Stimulated activated CD8-positive, alpha-beta memory T cell treated with anti-CD3 and anti-CD28 coated beads, Interleukin-15, amount 100 ng/mL, for 1 hour (primary cell): ENCODE data around the gene TOX3.

Source experiments
- DNase-seq: peaks from one replicate; pipeline ENCODE4 v3.0.0-alpha.2; 2020; ENCODE audit warnings: low read depth

The TOX3 gene

DNA sequence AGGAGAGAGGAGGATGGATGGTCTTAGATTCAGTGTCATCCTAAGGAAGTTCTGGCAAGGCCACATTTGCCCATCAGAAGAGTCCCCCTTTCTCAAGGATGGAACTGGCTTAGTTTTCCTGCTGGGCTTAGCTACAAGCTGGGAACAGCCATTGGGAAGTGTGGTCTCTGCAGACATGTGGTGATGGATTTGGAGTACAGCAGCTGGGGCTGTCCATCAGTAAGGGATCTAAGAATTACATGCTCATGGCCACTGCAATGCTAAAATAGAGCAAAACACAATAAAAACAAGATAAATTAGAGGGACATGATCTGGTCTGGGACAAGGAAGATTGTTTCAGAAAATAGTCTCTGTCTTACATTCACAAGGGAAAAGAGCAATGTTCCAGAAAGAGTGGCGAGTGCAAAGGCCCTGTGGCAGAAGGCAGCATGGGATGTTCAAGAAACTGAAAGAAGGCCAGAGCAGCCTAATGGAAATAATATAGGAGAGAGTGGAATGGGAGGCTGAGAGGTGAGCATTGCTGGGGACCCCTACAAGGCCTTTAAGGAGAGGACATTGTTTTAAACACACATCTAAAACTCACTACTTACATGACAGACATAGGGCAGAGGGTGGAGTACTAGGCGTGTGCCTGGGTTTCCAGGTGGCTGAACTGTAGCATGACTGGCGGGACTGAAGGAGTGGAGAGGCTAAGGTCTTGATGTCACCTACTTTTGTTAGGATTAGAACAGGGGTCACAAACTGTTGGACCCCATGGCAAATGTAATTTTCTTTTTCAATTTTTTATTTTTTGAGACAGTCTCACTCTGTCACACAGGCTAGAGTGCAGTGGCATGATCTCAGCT is 17.0 kb upstream of the TOX3 start:
- no peak for DNase-seq

GRCh38 chr16:52562770-52563169 is 15.8 kb upstream of the TOX3 start:
- no peak for DNase-seq

DNA sequence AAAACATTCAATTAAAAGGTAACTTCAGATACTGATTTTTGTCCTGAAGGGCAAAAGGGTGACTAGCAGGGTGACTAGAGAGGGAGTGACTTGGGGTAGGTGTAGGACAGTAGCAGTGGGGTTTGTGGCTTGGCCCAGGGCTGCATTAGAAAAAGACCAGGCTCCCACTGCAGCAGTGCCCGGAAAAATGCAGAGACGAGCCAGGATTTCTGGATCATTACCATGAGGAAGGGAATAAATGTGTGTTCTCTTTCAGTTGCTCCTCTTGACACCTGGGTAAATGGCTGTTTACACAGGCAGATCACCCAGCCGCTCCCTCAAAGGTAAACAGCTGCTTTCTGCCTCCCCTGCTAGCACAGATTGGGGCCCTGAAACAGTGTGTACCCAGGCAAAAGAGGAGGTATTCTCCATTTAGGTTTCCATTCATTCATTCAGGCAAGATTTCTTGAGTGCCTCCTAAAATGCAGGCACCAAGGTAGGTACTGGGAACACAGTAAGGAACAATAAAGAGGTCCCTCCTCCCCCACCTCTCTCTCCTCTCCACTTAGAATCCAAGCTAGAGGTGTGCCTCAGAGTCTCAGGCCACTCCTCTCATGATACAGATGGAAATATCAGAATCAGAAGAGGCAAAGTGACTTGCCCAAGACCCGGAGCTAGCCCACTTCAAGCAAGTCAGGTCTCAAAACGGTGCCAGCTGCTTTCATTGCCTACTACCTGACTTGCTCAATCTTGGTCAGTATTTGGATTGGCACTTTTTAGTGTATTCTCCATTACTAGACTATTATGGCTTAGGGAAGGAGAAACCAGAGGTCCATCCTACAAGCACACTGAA is 15.2 kb upstream of the TOX3 start:
- no peak for DNase-seq

- DNase-seq = no peak
Observed at GRCh38 chr16:52558448-52558847, 11.5 kb upstream of the TOX3 start.

- DNase-seq = no peak
Observed at GRCh38 chr16:52557236-52557635, 10.3 kb upstream of the TOX3 start.

DNA sequence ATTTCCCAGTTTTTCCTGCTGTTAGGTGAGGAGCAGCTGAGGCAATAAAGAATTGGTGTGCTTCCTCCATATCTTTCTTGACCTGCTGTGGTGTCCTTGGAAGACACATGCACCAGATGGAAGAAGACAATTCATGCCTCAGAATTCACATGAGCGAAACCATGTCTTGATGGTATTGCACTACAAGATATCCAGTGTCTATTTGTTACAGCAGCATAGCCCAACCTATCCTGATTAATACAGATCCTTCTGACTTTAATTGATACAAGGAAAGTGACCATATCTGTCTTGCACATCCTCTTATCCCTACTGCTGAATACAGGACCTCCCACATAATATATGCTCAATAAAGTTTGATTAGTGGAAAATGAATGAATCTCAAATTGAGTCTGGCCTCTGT is 9.1 kb upstream of the TOX3 start:
- DNase-seq = no peak

- DNase-seq = no peak
Observed at GRCh38 chr16:52555572-52555971, 8.6 kb upstream of the TOX3 start.

GRCh38 chr16:52554334-52554733 is 7.4 kb upstream of the TOX3 start:
- DNase-seq = no peak

DNA sequence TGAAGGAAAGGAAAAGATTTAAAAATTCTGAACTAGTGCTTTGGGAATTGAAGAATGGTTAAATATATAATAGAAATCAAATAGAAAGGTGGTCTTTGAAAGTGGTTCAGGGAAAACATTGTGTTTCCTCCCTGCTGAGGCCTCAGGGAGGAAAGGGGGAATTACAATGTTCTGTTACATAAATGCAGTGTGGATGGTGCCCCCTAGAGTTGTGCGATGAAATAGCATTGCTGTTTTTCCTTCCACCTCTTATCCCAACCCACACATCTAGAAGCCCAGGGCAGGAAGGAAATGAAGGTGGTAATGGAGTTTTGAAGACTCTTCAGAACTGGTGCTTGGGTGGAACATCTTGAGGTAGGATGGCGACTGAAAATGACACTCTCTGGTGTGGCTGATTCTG is 6.4 kb upstream of the TOX3 start:
- no peak for DNase-seq

- no peak for DNase-seq
Observed at GRCh38 chr16:52552643-52553042, 5.7 kb upstream of the TOX3 start.

- no peak for DNase-seq
Observed at GRCh38 chr16:52549011-52549692, 2.2 kb upstream of the TOX3 start.

DNA sequence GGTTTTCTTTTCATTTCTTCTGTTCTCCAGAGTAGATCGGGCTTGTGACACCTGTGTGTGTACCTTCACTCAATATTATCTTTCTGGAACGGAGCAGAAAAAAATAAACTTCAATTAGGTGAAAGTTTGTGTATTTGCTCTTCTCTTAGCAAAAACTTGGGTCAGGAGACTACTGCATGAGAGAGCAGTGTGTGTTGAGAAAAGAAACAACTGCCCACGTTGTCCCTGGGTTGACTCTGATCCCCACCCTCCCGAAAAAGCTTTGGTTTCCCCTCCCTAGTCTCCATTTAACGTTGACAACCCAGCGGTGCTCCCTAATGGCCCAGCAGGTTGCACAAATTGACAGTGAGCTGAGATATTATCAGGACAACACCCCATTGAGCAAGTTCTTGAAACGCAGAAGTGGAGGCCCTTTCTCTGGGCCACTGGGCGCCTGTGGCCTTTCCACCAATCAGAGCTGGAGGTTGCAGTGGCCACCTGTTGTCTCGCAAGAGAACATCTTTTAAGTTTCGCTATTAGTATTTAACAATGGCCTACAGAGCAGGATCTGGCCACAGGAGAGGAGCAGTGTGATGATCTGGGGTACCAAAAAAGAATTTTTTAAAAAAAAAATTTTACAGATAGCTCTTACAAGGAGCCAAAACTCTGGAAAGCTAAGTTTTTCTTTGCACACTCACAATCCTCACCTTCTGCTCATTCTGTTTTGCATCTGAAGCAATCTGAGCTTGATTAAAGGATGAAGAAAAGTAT is 1.5 kb upstream of the TOX3 start:
- DNase-seq = no peak

GRCh38 chr16:52547834-52548215 is 882 bp upstream of the TOX3 start:
- DNase-seq = no peak

DNA sequence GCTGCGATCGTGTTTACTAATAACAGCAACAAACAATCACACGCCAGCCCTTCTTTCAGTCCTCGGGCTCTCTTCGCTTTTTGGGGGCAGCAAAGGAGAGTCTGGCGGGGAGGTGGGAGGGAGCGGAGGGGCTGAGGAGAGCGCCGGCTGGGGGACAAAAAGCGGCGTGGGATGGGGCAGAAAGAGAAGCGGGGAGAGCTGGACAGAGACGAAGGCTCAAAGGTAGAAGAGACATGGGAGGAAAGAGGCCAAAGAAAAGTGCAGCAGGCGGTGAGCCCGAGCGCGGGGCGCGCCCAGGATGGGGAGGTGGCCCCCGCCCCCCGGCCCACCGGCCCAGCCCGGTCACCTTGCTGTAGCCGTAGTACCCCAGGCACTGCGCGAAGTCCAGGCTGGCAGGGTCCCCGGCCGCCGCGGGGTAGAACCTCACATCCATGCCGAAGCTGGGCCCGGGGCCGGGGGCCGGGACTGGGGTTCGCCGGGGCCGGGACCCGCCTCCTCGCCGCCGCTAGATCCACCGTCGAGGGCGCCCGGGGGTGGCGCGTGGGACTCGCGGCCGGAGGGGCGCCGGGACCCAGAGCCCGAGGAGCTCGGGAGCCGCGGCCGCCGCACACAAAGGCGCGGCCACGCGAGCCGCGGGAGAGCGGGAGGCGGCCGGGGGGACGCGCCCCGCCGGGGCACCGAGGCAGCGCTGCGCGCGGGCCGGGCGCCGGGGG is 496 bp downstream of the TOX3 start:
- DNase-seq = no peak

DNA sequence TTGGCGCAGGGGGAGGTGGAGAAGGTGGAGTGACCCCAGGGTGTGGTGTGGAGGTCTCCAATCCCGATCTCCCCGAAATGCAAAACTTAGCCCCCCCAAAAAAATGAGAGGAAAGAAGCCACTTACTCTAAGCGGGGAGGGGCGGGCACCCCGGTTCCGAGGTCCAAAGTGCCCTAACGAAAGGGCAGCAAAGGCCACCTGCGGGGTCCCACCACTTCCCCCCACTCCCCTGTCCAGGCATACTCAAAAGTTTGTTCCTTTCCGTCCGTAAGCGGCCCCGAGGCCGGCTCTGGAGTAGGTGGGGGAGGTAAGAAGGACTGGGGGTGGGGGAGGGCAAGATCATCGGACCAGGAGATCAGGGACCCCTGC is 1.1 kb downstream of the TOX3 start:
- no peak for DNase-seq

DNA sequence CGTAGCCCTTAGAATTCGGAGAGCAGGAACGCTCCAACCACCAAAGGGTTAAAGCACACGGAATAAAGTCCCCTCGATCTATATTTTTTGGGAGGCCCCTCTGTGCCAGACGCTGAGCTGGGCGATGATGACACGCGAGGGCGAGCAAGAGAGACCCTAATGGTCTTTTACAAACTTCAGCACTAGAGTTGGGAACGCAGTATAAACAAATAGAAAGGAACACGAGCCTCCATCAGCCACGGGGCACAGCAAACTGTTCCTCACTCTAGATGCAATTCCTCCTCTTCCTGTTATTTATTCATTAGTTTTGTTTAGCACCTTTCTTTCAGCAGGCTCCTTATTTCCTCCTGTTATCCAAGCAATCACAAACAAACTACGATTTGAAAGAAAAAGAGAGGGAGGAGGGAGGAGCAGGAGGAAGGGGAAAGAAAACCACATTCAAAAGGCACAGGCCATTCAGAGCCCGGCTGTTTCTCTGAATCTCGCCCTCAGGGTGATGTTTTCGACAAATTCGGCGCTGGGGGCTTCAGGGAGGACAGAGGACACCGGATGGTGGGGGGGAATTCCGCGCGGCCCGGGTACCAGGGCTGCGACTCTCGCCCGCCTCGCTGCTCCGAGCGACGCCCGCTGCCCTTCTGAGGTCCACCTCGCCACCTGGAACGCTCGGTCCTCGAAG is 1.6 kb downstream of the TOX3 start:
- no peak for DNase-seq

- no peak for DNase-seq
Observed at GRCh38 chr16:52544703-52545102, 2.2 kb downstream of the TOX3 start.

DNA sequence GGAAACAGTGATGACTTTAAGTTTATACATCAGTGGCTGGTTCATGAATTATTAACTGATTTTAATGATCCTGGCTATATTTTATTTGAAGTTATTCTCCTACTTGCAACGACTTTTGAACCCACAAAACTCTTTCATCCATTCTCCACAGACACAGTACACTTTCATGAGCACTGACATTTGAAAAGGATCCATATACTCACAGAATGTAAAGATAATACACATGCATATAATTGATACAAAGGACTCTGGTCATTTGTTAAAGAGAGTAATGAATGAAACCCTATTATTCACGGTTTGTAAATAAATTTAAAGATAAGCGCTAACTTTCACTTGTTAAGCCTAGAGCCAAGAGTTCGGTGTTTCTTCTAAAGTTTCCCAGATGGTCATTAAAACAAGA is 3.3 kb downstream of the TOX3 start:
- no peak for DNase-seq

DNA sequence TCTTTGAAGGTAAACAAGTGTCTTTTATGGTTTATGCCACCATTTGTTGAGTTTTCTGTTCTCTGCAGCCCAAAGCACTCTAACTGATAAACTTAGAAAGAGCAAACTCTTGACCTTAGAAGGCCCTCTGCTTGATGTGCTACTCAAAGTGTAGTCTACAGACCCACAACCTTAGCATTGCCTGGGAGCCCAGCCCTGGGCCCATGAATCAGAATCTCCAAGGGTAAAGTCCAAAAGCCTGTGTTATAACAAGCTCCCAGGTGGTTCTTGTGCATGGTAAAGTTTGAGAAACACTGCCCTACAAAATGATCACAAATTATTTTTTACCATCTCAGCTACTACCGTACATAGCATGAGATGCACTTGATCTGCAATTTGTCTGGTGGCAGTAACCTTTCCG is 6.0 kb downstream of the TOX3 start:
- DNase-seq = no peak

- DNase-seq = no peak
Observed at GRCh38 chr16:52539191-52539590, 7.8 kb downstream of the TOX3 start.

DNA sequence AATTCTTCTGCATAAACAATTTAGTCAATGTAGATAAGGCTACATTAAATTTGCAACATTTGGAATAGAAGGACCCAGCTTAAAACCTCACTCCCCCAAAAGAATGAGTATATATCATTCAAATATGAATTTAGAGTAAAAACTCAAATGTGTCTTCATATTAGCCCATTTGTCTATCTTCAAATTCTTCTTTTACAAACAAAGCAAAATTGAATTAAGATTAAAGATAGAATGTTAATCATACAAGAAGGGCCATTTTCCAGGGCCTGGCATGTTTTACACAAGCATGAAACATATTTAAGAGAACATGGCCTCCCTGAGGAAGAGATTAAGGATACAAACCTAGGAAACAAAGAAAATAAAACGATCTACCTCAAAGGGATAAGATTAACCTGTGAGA is 8.4 kb downstream of the TOX3 start:
- DNase-seq = no peak
